CD8-positive, alpha-beta memory T cell (primary cell): ENCODE measurements around the gene PCDHA13. TPM values are rescaled to one million over a fixed set of nuclear protein-coding genes. Genes with fewer than 3 reads are reported as not detected.
"Not testable (repeated sequence)": the region's sequence is repeated elsewhere in the genome, so short reads cannot be mapped to it uniquely, and the experiment has no call there.

Experiments used
- CTCF ChIA-PET: fragments of 350-600 bp; sonication (Branson Sonifier 250); formaldehyde crosslinking; loops from one replicate; lab custom pipeline; 2021; ENCODE audit warnings: antibody characterized with exemption; lab: Charles Lee
- POLR2A ChIA-PET: fragments of 350-600 bp; sonication (Branson Sonifier 250); formaldehyde crosslinking; loops from one replicate; lab custom pipeline; 2021; ENCODE audit warnings: antibody characterized with exemption; lab: Charles Lee
- DNase-seq, 5 donors: peaks; one replicate each; pipeline versions ENCODE4 v3.0.0 to v3.0.0-alpha.2; 2020 to 2022; ENCODE audit warnings: mixed read lengths in 1 of 5
- H3K27ac ChIP-seq: one replicate; pipeline ENCODE4 v1.7.0; 2013; ENCODE audit warnings: low read depth, mild to moderate bottlenecking, low read length, moderate library complexity
- H3K27me3 ChIP-seq: 2 replicates; pipeline ENCODE4 v1.7.0; 2013; ENCODE audit warnings: low read length, mild to moderate bottlenecking; ENCODE audit not compliant: insufficient read depth, poor library complexity, severe bottlenecking
- H3K36me3 ChIP-seq: 2 replicates; pipeline ENCODE4 v1.7.0; 2013; ENCODE audit warnings: mild to moderate bottlenecking, low read length, moderate library complexity; ENCODE audit not compliant: insufficient read depth
- H3K4me1 ChIP-seq: 2 replicates; pipeline ENCODE4 v1.7.0; 2013; ENCODE audit warnings: mild to moderate bottlenecking, low read length, moderate library complexity; ENCODE audit not compliant: insufficient read depth
- H3K4me3 ChIP-seq: 2 replicates; pipeline ENCODE4 v1.7.0; 2013; ENCODE audit warnings: mild to moderate bottlenecking, low read length
- H3K9me3 ChIP-seq: 2 replicates; pipeline ENCODE4 v1.7.0; 2013; ENCODE audit warnings: mild to moderate bottlenecking, low read length
- H3K27ac Mint-ChIP-seq, 8 donors: one replicate each; pipeline ENCODE4 v1.8.0; 2020 to 2021; ENCODE audit warnings: mixed read lengths in 8 of 8, mild to moderate bottlenecking in 6 of 8, inconsistent platforms in 3 of 8, moderate library complexity in 3 of 8
- H3K27me3 Mint-ChIP-seq, 2 donors: one replicate each; pipeline ENCODE4 v1.8.0; 2020 to 2021; ENCODE audit warnings: mixed read lengths in 2 of 2, mild to moderate bottlenecking in 1 of 2, moderate library complexity in 1 of 2
- H3K36me3 Mint-ChIP-seq, 3 donors: one replicate each; pipeline ENCODE4 v1.8.0; 2020 to 2021; ENCODE audit warnings: mixed read lengths in 3 of 3, inconsistent platforms in 1 of 3, mild to moderate bottlenecking in 1 of 3
- H3K4me1 Mint-ChIP-seq, 3 donors: one replicate each; pipeline ENCODE4 v1.8.0; 2020 to 2021; ENCODE audit warnings: mixed read lengths in 3 of 3, inconsistent platforms in 1 of 3, mild to moderate bottlenecking in 1 of 3
- H3K4me3 Mint-ChIP-seq, 7 donors: one replicate each; pipeline ENCODE4 v1.8.0; 2020 to 2021; ENCODE audit warnings: mixed read lengths in 7 of 7, mild to moderate bottlenecking in 6 of 7, moderate library complexity in 4 of 7, inconsistent platforms in 2 of 7
- H3K9me3 Mint-ChIP-seq, 5 donors: one replicate each; pipeline ENCODE4 v1.8.0; 2020 to 2022; ENCODE audit warnings: mixed read lengths in 5 of 5, mild to moderate bottlenecking in 3 of 5, moderate library complexity in 2 of 5, inconsistent platforms in 1 of 5
- polyA plus RNA-seq: library from polyadenylated mRNA; unstranded; fragments of 300-500 nt; fragmentation: Illumina TruSeq; gene quantifications from one replicate; pipeline ENCODE4 v1.2.3, GENCODE V29; 2021
- total RNA-seq, 2 experiments: library from RNA; stranded (reverse); gene quantifications; one replicate each; pipeline ENCODE4 v1.2.3, GENCODE V29; 2021

The PCDHA13 gene
- total and polyA plus RNA-seq, 3 experiments from 2014 or later, result not detected

DNA sequence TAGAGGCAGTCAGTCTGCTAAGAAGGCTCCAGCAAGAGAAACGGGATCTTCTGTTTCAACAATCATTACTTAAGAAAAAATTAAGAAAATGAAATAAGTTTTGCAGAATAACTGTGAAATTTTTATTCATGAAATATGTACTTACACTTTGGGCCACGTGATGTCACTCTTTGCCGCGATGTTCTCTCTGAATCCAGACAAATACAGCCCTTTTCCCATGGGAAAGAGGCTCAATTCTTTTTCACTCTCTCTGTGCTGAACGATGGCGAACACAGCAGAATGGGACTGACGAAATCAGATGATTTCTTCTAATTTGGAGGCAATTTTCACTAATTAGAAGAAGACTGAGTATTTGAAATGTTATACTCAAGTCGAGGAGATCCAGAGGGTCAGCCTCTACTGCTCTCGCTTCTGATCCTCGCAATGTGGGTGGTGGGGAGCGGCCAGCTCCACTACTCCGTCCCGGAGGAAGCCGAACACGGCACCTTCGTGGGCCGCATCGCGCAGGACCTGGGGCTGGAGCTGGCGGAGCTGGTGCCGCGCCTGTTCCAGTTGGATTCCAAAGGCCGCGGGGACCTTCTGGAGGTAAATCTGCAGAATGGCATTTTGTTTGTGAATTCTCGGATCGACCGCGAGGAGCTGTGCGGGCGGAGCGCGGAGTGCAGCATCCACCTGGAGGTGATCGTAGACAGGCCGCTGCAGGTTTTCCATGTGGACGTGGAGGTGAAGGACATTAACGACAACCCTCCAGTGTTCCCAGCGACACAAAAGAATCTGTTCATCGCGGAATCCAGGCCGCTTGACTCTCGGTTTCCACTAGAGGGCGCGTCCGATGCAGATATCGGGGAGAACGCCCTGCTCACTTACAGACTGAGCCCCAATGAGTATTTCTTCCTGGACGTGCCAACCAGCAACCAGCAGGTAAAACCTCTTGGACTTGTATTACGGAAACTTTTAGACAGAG, 33.5 kb upstream of the PCDHA13 start, which contains the start of gene PCDHA9:
PCDHA9 (plus strand) TSS at position 244 of the 964 bp plus-strand sequence; CDS start at position 358, 114 bp downstream.
- H3K36me3 Mint-ChIP-seq, DNase-seq, H3K4me3 ChIP-seq, H3K36me3 ChIP-seq, H3K9me3 ChIP-seq, H3K27ac ChIP-seq, H3K27me3 ChIP-seq, H3K4me3 Mint-ChIP-seq, H3K27ac Mint-ChIP-seq, H3K4me1 ChIP-seq, POLR2A ChIA-PET, CTCF ChIA-PET, H3K4me1 Mint-ChIP-seq: not testable (repeated sequence)
- peaks cover 3 to 32% of the 10 kb centered on the region in 2 donors for H3K27me3 Mint-ChIP-seq
- H3K9me3 Mint-ChIP-seq, result peaks cover 9 to 19% (median 12%) of the 10 kb centered on the region in 5 donors

DNA sequence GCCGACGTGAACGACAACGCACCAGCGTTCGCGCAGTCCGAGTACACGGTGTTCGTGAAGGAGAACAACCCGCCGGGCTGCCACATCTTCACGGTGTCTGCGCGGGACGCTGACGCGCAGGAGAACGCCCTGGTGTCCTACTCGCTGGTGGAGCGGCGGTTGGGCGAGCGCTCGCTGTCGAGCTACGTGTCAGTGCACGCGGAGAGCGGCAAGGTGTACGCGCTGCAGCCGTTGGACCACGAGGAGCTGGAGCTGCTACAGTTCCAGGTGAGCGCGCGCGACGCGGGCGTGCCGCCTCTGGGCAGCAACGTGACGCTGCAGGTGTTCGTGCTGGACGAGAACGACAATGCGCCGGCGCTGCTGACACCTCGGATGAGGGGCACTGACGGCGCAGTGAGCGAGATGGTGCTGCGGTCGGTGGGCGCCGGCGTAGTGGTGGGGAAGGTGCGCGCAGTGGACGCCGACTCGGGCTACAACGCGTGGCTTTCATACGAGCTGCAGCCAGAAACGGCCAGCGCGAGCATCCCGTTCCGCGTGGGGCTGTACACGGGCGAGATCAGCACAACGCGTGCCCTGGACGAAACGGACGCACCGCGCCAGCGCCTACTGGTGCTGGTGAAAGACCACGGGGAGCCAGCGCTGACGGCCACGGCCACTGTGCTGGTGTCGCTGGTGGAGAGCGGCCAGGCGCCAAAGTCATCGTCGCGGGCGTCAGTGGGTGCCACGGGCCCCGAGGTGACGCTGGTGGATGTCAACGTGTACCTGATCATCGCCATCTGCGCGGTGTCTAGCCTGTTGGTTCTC, 31.9 kb upstream of the PCDHA13 start:
- peaks cover 3 to 38% of the 10 kb centered on the region in 2 donors for H3K27me3 Mint-ChIP-seq
- H3K36me3 Mint-ChIP-seq, H3K9me3 ChIP-seq, DNase-seq, CTCF ChIA-PET, H3K27ac Mint-ChIP-seq, H3K27me3 ChIP-seq, H3K4me3 Mint-ChIP-seq, H3K27ac ChIP-seq, H3K4me3 ChIP-seq, H3K4me1 Mint-ChIP-seq, H3K36me3 ChIP-seq, H3K4me1 ChIP-seq, POLR2A ChIA-PET: not testable (repeated sequence)
- peaks cover 5 to 14% (median 10%) of the 10 kb centered on the region in 5 donors for H3K9me3 Mint-ChIP-seq

DNA sequence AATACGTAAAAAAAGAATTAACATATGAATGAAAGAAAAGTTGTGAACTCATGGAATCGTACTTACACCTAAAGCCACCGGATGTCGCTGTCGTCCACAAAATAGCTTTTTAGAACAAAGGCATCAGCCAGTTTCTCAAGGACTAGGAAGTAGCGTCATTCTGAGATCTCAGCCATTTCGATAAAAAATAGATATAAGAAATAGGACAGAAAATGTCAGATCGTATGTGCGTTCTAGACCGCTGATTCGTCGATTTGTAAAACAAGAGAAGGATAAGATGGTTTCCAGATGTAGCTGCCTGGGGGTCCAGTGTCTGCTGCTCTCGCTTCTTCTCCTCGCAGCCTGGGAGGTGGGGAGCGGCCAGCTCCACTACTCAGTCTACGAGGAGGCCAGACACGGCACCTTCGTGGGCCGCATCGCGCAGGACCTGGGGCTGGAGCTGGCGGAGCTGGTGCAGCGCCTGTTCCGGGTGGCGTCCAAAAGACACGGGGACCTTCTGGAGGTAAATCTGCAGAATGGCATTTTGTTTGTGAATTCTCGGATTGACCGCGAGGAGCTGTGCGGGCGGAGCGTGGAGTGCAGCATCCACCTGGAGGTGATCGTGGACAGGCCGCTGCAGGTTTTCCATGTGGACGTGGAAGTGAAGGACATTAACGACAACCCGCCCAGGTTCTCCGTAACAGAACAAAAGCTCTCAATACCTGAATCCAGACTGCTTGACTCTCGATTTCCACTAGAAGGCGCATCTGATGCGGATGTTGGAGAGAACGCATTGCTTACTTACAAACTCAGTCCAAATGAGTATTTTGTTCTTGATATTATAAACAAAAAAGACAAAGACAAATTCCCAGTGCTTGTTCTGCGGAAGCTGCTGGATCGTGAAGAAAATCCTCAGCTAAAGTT, 25.9 kb upstream of the PCDHA13 start, which contains the start of gene PCDHA10:
PCDHA10 (plus strand) TSS at position 126 of the 903 bp plus-strand sequence; CDS start at position 278, 152 bp downstream.
- H3K36me3 ChIP-seq, result no peaks in the 10 kb centered on the region
- ChIA-PET CTCF (no interaction called here), POLR2A (no interaction called here)
- DNase-seq, result no peak
- Mint-ChIP-seq H3K4me1 (no peaks in the 10 kb centered on the region), H3K36me3 (no peaks in the 10 kb centered on the region), H3K4me3 (no peak within 1 kb of the TSS), H3K27ac (no peak within 1 kb of the TSS), H3K9me3 (peaks cover 6 to 14% (median 9%) of the 10 kb centered on the region in 5 donors), H3K27me3 (peaks cover 5 to 35% of the 10 kb centered on the region in 2 donors)
- no peak within 1 kb of the TSS for H3K27ac ChIP-seq
- H3K27me3 ChIP-seq, result no peaks in the 10 kb centered on the region
- no peaks in the 10 kb centered on the region for H3K9me3 ChIP-seq
- H3K4me1 ChIP-seq, result no peaks in the 10 kb centered on the region
- no peak within 1 kb of the TSS for H3K4me3 ChIP-seq

DNA sequence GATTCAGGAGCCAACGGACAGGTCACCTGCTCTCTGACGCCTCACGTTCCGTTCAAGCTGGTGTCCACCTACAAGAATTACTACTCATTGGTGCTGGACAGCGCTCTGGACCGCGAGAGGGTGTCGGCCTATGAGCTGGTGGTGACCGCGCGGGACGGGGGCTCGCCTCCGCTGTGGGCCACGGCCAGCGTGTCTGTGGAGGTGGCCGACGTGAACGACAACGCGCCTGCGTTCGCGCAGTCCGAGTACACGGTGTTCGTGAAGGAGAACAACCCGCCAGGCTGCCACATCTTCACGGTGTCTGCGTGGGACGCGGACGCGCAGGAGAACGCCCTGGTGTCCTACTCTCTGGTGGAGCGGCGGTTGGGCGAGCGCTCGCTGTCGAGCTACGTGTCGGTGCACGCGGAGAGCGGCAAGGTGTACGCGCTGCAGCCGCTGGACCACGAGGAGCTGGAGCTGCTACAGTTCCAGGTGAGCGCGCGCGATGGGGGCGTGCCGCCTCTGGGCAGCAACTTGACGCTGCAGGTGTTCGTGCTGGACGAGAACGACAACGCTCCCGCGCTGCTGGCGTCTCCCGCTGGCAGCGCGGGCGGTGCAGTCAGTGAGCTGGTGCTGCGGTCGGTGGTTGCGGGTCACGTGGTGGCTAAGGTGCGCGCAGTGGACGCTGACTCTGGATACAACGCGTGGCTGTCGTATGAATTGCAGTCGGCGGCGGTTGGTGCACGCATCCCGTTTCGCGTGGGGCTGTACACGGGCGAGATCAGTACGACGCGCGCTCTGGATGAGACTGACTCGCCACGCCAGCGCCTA, 24.5 kb upstream of the PCDHA13 start:
- H3K4me3 Mint-ChIP-seq, result no peak overlapping the region
- CTCF ChIA-PET, result no interaction called here

DNA sequence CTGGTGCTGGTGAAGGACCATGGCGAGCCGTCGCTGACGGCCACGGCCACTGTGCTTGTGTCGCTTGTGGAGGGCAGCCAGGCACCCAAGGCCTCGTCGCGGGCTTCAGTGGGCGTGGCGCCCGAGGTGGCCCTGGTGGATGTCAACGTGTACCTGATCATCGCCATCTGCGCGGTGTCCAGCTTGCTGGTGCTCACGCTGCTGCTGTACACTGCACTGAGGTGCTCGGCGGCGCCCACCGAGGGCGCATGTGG, 24.0 kb upstream of the PCDHA13 start:
- DNase-seq, result no peak
- no peaks in the 10 kb centered on the region for H3K36me3 ChIP-seq
- H3K27me3 ChIP-seq, result no peaks in the 10 kb centered on the region
- Mint-ChIP-seq H3K27ac (no peak overlapping the region), H3K36me3 (no peaks in the 10 kb centered on the region), H3K4me1 (no peaks in the 10 kb centered on the region), H3K4me3 (no peak overlapping the region), H3K9me3 (peaks cover 6 to 17% (median 15%) of the 10 kb centered on the region in 5 donors), H3K27me3 (peaks cover 12 to 38% of the 10 kb centered on the region in 2 donors)
- H3K9me3 ChIP-seq, result no peaks in the 10 kb centered on the region
- CTCF ChIA-PET, result no interaction called here
- POLR2A ChIA-PET, result no interaction called here
- no peak overlapping the region for H3K4me3 ChIP-seq
- H3K27ac ChIP-seq, result no peak overlapping the region
- H3K4me1 ChIP-seq, result no peaks in the 10 kb centered on the region

More for the DNA sequence above, 24.5 kb upstream of the PCDHA13 start:
- POLR2A ChIA-PET, result no interaction called here
- H3K9me3 Mint-ChIP-seq, result peaks cover 6 to 19% (median 15%) of the 10 kb centered on the region in 5 donors
- Histone ChIP-seq H3K4me3 (no peak overlapping the region), H3K36me3 (no peaks in the 10 kb centered on the region), H3K9me3 (no peaks in the 10 kb centered on the region), H3K27ac (no peak overlapping the region), H3K27me3 (no peaks in the 10 kb centered on the region), H3K4me1 (no peaks in the 10 kb centered on the region)
- DNase-seq, result no peak
- H3K4me1 Mint-ChIP-seq, result no peaks in the 10 kb centered on the region
- peaks cover 12 to 42% of the 10 kb centered on the region in 2 donors for H3K27me3 Mint-ChIP-seq
- no peaks in the 10 kb centered on the region for H3K36me3 Mint-ChIP-seq
- no peak overlapping the region for H3K27ac Mint-ChIP-seq

DNA sequence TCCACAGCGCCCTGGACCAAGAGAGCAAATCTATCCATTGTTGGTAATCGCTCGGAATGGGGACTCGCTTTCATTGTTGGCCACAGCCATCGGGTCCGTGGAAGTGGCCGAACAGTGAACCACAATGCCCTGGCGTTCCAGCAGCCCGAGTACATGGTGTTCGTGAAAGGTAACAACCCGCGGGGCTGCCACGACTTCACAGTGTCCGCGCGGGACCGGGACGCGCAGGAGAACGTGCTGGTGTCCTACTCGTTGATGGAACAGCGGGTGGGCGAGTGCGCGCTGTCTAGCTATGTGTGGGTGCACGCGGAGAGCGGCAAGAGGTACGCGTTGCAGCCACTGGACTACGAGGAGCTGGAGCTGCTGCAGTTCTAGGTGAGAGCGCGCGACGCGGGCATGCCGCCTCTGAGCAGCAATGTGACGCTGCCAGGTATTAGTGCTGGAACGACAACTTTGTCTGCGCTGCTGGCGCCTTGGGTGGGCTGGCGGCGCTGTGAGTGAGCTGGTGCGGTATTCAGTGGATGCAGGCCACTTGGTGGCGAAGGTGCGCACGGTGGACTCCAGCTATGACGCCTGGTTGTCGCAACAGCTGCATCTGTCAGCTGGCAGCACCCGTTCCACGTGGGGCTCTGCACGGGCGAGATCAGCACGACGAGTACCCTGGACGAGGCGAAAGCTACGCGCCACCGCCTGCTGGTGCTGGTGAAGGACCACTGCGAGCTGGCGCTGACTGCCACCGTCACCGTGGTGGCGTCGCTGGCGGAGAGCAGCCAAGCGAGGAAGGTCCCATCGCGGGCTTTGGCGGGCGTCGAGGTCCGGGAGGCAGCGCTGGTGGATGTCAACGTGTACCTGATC, 19.3 kb upstream of the PCDHA13 start:
- Histone ChIP-seq H3K27ac (no peak overlapping the region), H3K4me1 (no peaks in the 10 kb centered on the region), H3K27me3 (no peaks in the 10 kb centered on the region), H3K9me3 (no peaks in the 10 kb centered on the region), H3K36me3 (no peaks in the 10 kb centered on the region), H3K4me3 (no peak overlapping the region)
- Mint-ChIP-seq H3K4me3 (no peak overlapping the region), H3K36me3 (no peaks in the 10 kb centered on the region), H3K27me3 (peaks cover 12 to 28% of the 10 kb centered on the region in 2 donors), H3K9me3 (peaks cover 0 to 20% (median 11%) of the 10 kb centered on the region in 5 donors), H3K4me1 (no peaks in the 10 kb centered on the region), H3K27ac (no peak overlapping the region)
- CTCF ChIA-PET, result no interaction called here
- no peak for DNase-seq
- POLR2A ChIA-PET, result no interaction called here
